Type B pancreatic cell (in vitro differentiated cells): ENCODE results near the gene RPL22. TPM values are rescaled to one million over a fixed set of nuclear protein-coding genes. Genes with fewer than 3 reads are reported as not detected.

Source experiments
- DNase-seq: peaks from one replicate; pipeline ENCODE4 v3.0.0; 2021; ENCODE audit warnings: mixed read lengths; ENCODE audit not compliant: unreplicated experiment; ENCODE audit errors: extremely low spot score
- H3K27ac Mint-ChIP-seq: 2 replicates; pipeline ENCODE4 v1.8.0; 2021; ENCODE audit warnings: mild to moderate bottlenecking, mixed read lengths
- H3K27me3 Mint-ChIP-seq: 2 replicates; pipeline ENCODE4 v1.8.0; 2021; ENCODE audit warnings: mixed read lengths
- H3K36me3 Mint-ChIP-seq: 2 replicates; pipeline ENCODE4 v1.8.0; 2021; ENCODE audit warnings: mixed read lengths
- H3K4me1 Mint-ChIP-seq: one replicate; pipeline ENCODE4 v1.8.0; 2021; ENCODE audit warnings: mixed read lengths; ENCODE audit not compliant: unreplicated experiment
- H3K4me3 Mint-ChIP-seq: 2 replicates; pipeline ENCODE4 v1.8.0; 2021; ENCODE audit warnings: mild to moderate bottlenecking, mixed read lengths
- H3K9me3 Mint-ChIP-seq: 2 replicates; pipeline ENCODE4 v1.8.0; 2021; ENCODE audit warnings: mixed read lengths
- total RNA-seq: library from RNA; stranded (reverse); gene quantifications from 2 replicates; pipeline ENCODE4 v1.2.1, GENCODE V29; 2021; ENCODE audit warnings: low replicate concordance
- TF ChIP-seq, protein P1 (sequence below): fragments of 200-600 bp; sonication (generic); conservative IDR thresholded peaks from 2 replicates; pipeline ENCODE4 v1.5.0; 2021; ENCODE audit warnings: antibody characterized with exemption, mild to moderate bottlenecking

RPL22 gene
- total RNA-seq, 1 donor from 2014 or later: 499 TPM

DNA sequence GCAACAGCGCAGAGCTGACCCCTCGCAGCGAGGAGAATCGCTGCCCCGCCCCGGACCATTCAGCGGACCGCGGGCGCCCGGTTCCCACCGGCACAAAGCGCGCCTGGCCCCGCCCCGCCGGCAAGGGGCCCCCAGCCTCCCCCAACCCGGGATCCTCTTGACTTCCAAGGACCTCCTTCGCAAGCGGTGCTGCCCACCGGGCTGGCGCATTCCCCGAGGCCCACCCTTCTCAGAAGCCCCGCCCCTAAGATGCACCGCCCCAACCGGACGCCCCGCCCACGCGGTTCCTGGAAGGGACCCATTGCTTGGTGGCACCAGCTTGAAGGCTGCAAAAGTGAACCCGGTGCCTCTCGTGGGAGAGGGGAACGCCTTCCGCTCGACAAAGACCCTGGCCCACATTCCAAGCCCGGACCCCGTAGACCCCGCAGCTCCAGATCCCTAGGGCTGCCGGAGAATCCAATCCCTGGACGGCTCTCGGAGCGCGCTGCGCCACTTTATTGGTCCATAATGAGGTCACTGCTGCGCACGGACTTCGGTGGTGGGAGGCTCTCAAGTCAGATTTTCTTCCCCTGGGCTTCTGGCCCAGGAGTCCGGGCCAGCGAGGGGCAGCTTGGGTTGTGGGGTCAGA lies 46.6 kb upstream of the RPL22 start:
- DNase-seq: no peak
- Mint-ChIP-seq H3K4me3 (peak overlapping the region; percentile 84), H3K27me3 (peaks cover 74% of the 10 kb centered on the region), H3K9me3 (no peaks in the 10 kb centered on the region), H3K36me3 (no peaks in the 10 kb centered on the region), H3K4me1 (peaks cover 14% of the 10 kb centered on the region), H3K27ac (no peak overlapping the region)
- TF ChIP-seq, protein P1, sequence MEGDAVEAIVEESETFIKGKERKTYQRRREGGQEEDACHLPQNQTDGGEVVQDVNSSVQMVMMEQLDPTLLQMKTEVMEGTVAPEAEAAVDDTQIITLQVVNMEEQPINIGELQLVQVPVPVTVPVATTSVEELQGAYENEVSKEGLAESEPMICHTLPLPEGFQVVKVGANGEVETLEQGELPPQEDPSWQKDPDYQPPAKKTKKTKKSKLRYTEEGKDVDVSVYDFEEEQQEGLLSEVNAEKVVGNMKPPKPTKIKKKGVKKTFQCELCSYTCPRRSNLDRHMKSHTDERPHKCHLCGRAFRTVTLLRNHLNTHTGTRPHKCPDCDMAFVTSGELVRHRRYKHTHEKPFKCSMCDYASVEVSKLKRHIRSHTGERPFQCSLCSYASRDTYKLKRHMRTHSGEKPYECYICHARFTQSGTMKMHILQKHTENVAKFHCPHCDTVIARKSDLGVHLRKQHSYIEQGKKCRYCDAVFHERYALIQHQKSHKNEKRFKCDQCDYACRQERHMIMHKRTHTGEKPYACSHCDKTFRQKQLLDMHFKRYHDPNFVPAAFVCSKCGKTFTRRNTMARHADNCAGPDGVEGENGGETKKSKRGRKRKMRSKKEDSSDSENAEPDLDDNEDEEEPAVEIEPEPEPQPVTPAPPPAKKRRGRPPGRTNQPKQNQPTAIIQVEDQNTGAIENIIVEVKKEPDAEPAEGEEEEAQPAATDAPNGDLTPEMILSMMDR: no peak

DNA sequence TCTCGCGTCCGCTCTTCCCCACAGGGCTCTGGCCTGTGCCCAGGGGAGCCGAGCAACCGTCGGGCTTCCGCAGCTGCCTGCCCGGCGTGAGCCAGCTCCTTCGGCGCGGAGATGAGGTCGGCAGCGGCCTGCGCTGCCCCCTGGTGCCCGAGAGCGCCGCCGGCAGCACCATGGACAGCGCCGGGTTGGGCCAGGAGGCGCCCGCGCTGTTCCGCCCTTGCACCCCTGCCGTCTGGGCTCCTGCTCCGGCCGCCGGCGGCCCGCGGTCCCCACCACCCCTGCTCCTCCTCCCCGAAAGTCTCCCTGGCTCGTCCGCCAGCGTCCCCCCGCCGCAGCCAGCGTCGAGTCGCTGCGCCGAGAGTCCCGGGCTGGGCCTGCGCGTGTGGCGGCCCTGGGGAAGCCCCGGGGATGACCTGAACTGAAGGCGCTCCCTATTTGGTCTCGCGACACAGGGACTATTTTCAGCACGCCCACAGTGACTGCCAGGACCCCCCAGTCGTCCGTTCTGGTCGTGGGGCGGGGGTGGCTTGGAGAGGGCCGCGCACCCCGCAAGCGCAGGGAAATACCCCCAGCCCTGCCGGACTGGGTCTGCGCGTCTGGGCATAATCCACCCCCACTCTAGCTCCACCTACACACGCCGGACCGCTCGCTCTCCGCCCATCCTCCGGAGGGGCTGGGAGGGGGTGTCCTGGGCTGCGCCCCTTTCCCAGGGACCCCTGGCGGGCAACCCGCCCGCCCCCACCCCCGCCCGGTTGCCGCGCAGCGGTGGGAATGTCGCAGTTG lies 45.9 kb upstream of the RPL22 start:
- Mint-ChIP-seq H3K4me3 (no peak overlapping the region), H3K9me3 (no peaks in the 10 kb centered on the region), H3K27me3 (peaks cover 73% of the 10 kb centered on the region), H3K4me1 (peaks cover 14% of the 10 kb centered on the region), H3K27ac (no peak overlapping the region), H3K36me3 (no peaks in the 10 kb centered on the region)
- TF ChIP-seq, protein P1: peak; percentile 83
- DNase-seq: peak; percentile 90

DNA sequence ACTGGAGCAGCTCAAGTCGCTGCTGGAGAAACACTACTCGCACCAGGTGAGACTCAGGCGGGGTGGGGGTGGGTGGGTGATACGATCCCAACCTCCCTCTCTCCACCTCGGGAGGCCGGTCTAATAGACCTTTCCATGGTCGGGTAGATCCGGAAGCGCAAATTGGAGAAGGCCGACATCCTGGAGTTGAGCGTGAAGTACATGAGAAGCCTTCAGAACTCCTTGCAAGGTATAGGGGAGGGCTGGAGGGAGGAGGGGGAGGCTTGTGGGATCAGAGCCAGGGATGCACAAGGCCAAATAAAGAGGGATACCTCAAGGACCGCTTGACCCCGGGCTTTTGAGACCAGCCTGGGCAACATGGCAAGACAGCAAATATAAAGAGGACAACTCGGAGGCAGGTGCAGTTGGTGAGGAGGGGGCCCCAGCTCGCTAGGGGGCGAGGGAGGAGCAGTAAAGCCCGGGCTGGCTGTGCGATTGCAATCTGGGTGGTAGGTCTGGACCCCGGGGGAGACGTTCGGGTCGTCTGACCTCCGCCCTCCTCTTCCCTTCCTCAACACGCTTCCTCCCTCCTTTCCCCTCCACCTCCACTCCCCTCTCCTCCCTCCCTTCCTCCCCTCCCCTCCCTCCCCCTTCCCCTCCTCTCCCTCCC lies 45.1 kb upstream of the RPL22 start:
- H3K27me3 Mint-ChIP-seq: peaks cover 76% of the 10 kb centered on the region
- no peak overlapping the region for H3K27ac Mint-ChIP-seq
- H3K4me3 Mint-ChIP-seq: peak overlapping the region; percentile 39
- H3K4me1 Mint-ChIP-seq: peaks cover 14% of the 10 kb centered on the region
- TF ChIP-seq, protein P1: no peak
- H3K9me3 Mint-ChIP-seq: no peaks in the 10 kb centered on the region
- no peaks in the 10 kb centered on the region for H3K36me3 Mint-ChIP-seq
- DNase-seq: no peak

DNA sequence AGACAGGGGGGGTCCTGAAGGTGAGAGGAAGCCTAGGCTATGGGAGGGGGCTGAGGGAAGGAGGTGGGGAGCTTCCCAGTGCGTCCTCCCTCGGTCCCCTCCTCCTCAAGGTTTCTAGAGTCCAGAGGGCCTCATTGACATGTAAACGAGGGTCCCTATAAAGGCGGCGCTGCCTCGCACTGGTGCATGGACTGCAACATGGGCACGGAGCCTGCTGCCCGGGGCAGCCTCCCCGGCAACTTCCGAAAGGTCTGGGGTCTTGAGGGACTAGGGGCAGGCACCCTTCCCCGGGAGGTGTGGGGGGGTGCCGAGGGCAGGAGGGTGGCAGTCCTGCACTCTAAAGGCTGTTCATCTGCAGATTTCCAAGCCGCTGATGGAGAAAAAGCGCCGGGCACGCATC lies 44.6 kb upstream of the RPL22 start, which contains the start of gene HES3:
HES3 (plus strand) TSS at position 187 of the 400 bp plus-strand sequence; CDS start at position 374, 187 bp downstream.
- no peaks in the 10 kb centered on the region for H3K9me3 Mint-ChIP-seq
- peak within 1 kb of the TSS; percentile 39 for H3K4me3 Mint-ChIP-seq
- TF ChIP-seq, protein P1: no peak
- H3K4me1 Mint-ChIP-seq: peaks cover 14% of the 10 kb centered on the region
- no peak for DNase-seq
- no peak within 1 kb of the TSS for H3K27ac Mint-ChIP-seq
- H3K27me3 Mint-ChIP-seq: peaks cover 81% of the 10 kb centered on the region
- no peaks in the 10 kb centered on the region for H3K36me3 Mint-ChIP-seq

DNA sequence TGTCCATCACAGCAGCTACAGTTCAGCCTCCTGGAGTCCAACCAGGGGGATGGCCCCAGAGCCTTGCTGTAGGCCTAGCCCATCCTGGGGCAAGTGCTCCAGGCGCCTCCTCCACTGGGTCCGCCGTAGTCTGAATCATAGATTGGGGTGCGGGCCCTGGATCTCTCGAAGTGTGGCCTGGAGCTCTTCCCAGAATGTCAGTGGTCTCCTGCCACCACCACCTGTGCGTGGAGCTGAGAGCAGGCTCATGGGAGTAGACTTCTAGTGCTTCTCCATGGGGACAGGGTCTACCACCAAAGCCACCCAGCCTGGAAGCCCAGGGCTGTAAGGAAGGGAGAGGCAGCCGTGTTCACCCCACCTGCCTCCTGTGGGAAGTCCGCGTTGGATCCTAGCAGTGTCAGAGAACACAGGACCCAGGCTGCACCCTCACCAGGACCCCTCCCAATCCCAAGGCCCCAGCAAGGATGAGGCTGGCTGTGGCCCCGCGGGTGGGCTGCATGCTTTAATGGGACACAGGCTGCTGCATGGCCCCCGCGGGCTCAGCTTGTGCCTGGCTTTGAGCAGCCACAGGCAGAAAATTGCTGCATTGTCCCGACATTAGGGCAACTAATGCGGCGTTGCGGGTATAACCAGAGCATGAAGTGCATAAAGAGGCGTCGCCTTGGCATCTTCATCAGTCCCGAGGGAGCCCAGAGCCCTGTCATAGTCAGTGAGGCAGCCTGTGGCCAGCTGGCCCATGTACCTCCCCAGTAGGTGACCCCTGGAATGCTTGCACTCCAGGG lies 43.8 kb upstream of the RPL22 start:
- TF ChIP-seq, protein P1: no peak
- H3K27me3 Mint-ChIP-seq: peaks cover 81% of the 10 kb centered on the region
- peaks cover 14% of the 10 kb centered on the region for H3K4me1 Mint-ChIP-seq
- no peak overlapping the region for H3K27ac Mint-ChIP-seq
- no peak overlapping the region for H3K4me3 Mint-ChIP-seq
- no peak for DNase-seq
- no peaks in the 10 kb centered on the region for H3K36me3 Mint-ChIP-seq
- no peaks in the 10 kb centered on the region for H3K9me3 Mint-ChIP-seq
